Heart left ventricle (tissue), 16 donors: Measurements from ENCODE around the gene FHOD1. TPM values are rescaled to one million over a fixed set of nuclear protein-coding genes. Genes with fewer than 3 reads are reported as not detected.

Experiments
- ATAC-seq, 4 donors: fragments of 200-7000 bp; cut with Tn5 transposase; one replicate each; pipeline ENCODE4 v1.9.1; 2020 to 2022; ENCODE audit warnings: moderate library complexity in 4 of 4, mild to moderate bottlenecking in 3 of 4, moderate number of reproducible peaks in 1 of 4
- DNase-seq, 5 donors: peaks; one replicate each; pipeline ENCODE4 v3.0.0-alpha.2; 2020
- H3K27ac ChIP-seq, 12 donors: fragments of 200-600 bp; sonication (generic) in 4 of 12; one replicate each; pipeline versions ENCODE4 v1.5.0 to v1.8.0; 2016 to 2022; ENCODE audit warnings: mild to moderate bottlenecking in 2 of 12
- H3K27me3 ChIP-seq, 9 donors: fragments of 200-600 bp; sonication (generic) in 2 of 9; one replicate each; pipeline versions ENCODE4 v1.5.1 to v1.8.0; 2016 to 2022; ENCODE audit warnings: mild to moderate bottlenecking in 3 of 9
- H3K36me3 ChIP-seq, 9 donors: fragments of 200-600 bp; sonication (generic) in 2 of 9; one replicate each; pipeline versions ENCODE4 v1.5.0 to v1.8.0; 2018 to 2022; ENCODE audit warnings: mild to moderate bottlenecking in 2 of 9
- H3K4me1 ChIP-seq, 12 donors: fragments of 200-600 bp; sonication (generic) in 4 of 12; one replicate each; pipeline versions ENCODE4 v1.5.0 to v1.8.0; 2016 to 2022; ENCODE audit warnings: mild to moderate bottlenecking in 3 of 12
- H3K4me3 ChIP-seq, 12 donors: fragments of 200-600 bp; sonication (generic) in 4 of 12; one replicate each; pipeline versions ENCODE4 v1.5.0 to v1.8.0; 2017 to 2022; ENCODE audit warnings: mild to moderate bottlenecking in 9 of 12, moderate library complexity in 4 of 12
- H3K9me3 ChIP-seq, 12 donors: fragments of 200-600 bp; sonication (generic) in 4 of 12; one replicate each; pipeline versions ENCODE4 v1.5.0 to v1.8.0; 2016 to 2022; ENCODE audit warnings: mild to moderate bottlenecking in 1 of 12
- POLR2A ChIP-seq, 2 donors: fragments of 450-650 bp; IDR thresholded peaks; one replicate each; pipeline ENCODE4 v1.6.1; 2017; ENCODE audit warnings: antibody characterized with exemption in 2 of 2, mild to moderate bottlenecking in 2 of 2, moderate library complexity in 2 of 2
- WGBS, 4 donors: extraction: QIAGEN DNeasy Blood & Tissue Kit in 2 of 4; methylation state at CpG; one replicate each; pipeline versions ENCODE4 v1.1.5 to v1.1.7; 2013 to 2018; 5-methylcytosine and 5-hydroxymethylcytosine counted together
- intact Hi-C, 10 donors: fragments of 100-400 bp; cut with DNase I; formaldehyde crosslinking; loops; one replicate each; pipeline versions ENCODE4 v1.11.1 to v1.14.2; 2022
- polyA plus RNA-seq, 2 donors: library from polyadenylated mRNA; stranded (reverse); fragments of 200-250 nt; gene quantifications; one replicate each; pipeline ENCODE4 v1.2.3, GENCODE V29; 2013
- total RNA-seq, 9 donors: library from RNA; depleted of rRNA in 2 of 9; stranded (reverse); fragments of >200 nt in 2 of 9; fragmentation: NEBNext Ultra II Directional in 3 of 9; extraction: Animal tissue kit (Norgen Biotek cat#: 25700) in 3 of 9; gene quantifications; one replicate each; pipeline versions ENCODE4 v1.1.0 to v1.2.4, GENCODE V29; 2016 to 2023
- TF ChIP-seq, protein P1 (sequence below), 12 donors: fragments of 200-600 bp; sonication (generic) in 4 of 12; IDR thresholded peaks; one replicate each; pipeline versions ENCODE4 v1.5.0 to v1.8.0; 2018 to 2022; ENCODE audit warnings: antibody characterized with exemption in 12 of 12, mild to moderate bottlenecking in 5 of 12
- donor health status: ischemic (EF 13 %, LVEDD 7.1; RV severe dilation, severe dysfunction).
- donor health status: healthy with polysubstance abuse.
- donor health status: DM: no; HTN: yes; CAD: no.
- donor health status: DM: no; HTN: no; CAD: no.
- donor health status: ischemic (EF 25% LVEDD 6.9; RV normal size, moderate dysfunction).
- donor health status: ischemic (EF 25% LVEDD 5.7; RV mildly dilated, moderate dysfunction).
- donor health status: healthy.
- donor health status: DM: yes; HTN: yes; CAD: no.
- donor health status: ischemic (EF 35%, LVEDD 5.7; RV mildly dilated, moderate dysfunction).
- donor health status: nonischemic (EF 11% LVEDD 7.7; RV severe dilation, severe dysfunction).
- donor health status: DM: yes; HTN: yes; CAD: no.
- donor health status: PGD.
- donor health status: ischemic (EF 29% LVEDD 5.4; RV normal size, mild dysfunction).
- donor health status: nonischemic (EF 23%, LVEDD 6.1; RV moderate dilation, normal function).

The FHOD1 gene
- total and polyA plus RNA-seq, 11 donors, result 9.6 to 30.3 (median 18.0) TPM

DNA sequence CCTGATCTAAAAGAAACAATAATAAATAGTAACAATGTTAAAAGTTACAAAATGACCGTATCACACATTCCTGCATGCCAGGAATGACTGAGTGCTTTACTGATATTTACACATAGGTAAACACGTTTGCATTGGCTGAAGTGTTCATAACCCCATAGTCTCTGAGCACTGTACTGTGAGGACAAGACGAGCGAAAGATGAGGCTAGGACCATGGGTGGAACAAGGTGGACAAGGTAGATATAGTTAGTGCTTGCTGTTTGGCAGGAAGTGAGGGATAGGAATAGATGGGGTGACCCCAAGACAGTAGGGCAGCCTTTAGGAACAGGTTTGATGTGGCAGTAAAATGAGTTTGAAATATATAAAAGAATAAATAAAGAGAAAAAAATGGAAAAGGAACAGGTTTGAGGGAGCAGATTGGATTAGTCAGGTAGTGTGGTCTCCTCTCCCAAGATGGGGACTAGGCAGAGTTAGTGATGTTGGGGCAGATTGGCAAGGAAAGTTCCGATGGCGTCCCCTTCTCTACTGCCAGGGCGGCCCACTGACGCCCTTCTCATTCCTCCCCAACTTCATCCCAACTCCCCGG lies 55.8 kb downstream of the FHOD1 start:
- DNase-seq, result no peak
- Histone ChIP-seq H3K4me3 (peak overlapping the region; percentile 74 to 100 (median 94)), H3K27me3 (no peaks in the 10 kb centered on the region), H3K36me3 (peaks cover 0 to 35% (median 27%) of the 10 kb centered on the region in 9 donors), H3K4me1 (peaks cover 2 to 40% (median 29%) of the 10 kb centered on the region in 12 donors), H3K27ac (peak overlapping the region in 6 of 12 donors; percentile 80 to 93 (median 85)), H3K9me3 (no peaks in the 10 kb centered on the region)
- ATAC-seq, result no peak
- WGBS, 4 donors, result 25 to 28% (median 27%) methylated on average over 9 of the region's 9 CpGs
- intact Hi-C loops, result loop anchor here in 5 of 10 donors (5.0 kb wide), 2 partner anchors 36 to 56 kb away; partner anchors contain the start of genes TMEM208 (in 4 of the 5), FHOD1 (in 1 of the 5) and SLC9A5 (in 1 of the 5)
- TF ChIP-seq, protein P1, sequence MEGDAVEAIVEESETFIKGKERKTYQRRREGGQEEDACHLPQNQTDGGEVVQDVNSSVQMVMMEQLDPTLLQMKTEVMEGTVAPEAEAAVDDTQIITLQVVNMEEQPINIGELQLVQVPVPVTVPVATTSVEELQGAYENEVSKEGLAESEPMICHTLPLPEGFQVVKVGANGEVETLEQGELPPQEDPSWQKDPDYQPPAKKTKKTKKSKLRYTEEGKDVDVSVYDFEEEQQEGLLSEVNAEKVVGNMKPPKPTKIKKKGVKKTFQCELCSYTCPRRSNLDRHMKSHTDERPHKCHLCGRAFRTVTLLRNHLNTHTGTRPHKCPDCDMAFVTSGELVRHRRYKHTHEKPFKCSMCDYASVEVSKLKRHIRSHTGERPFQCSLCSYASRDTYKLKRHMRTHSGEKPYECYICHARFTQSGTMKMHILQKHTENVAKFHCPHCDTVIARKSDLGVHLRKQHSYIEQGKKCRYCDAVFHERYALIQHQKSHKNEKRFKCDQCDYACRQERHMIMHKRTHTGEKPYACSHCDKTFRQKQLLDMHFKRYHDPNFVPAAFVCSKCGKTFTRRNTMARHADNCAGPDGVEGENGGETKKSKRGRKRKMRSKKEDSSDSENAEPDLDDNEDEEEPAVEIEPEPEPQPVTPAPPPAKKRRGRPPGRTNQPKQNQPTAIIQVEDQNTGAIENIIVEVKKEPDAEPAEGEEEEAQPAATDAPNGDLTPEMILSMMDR (IDR thresholded peaks at IDR 0.05), result no peak
- no peak for TF ChIP-seq POLR2A (IDR thresholded peaks at IDR 0.05)

DNA sequence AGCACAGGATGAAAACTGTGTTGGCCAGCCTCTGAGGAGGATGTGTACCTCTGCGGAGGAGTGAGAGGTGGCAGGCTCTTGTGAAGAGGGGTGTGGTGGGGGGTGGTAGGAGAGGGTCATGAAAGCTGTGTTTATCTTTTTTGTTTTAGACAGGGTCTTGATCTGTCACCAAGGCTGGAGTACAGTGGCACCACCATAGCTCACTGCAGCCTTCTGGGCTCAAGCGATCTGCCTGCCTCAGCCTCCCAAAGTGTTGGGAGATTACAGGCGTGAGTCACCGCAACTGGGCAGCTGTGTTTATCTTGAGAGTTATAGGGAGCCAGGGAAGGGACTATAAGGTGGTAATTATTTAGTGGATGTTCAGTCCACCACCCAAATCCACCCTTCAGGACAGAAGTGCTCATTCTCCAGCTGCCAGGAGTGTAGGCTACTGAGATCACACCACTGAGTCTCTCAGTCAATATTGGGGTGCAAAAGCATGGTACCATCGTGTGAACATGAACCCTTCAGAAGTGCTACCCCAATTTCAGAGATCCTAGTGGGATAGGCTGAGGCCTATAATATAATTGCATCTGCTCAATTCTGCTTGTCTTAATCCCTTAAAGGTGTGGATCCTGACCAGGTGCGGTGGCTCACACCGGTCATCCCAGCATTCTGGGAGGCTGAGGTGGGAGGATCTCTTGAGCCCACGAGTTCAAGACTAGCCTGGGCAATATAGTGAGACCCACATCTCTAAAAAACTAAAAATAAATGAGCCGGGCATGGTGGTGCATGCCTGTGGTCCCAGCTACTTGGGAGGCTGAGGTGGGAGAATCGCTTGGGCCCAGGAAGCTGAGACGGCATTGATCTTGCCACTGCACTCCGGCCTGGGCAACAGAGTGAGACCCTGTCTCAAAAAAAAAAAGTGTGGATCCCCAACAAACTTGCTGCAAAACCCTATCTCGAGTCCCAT lies 56.6 kb downstream of the FHOD1 start:
- peak overlapping the region in 10 of 12 donors; percentile 4 to 80 (median 49) for H3K27ac ChIP-seq
- TF ChIP-seq, protein P1 (IDR thresholded peaks at IDR 0.05), result no peak
- no peak for TF ChIP-seq POLR2A (IDR thresholded peaks at IDR 0.05)
- intact Hi-C loops, result loop anchor here in 5 of 10 donors (5.0 kb wide), 2 partner anchors 37 to 57 kb away; partner anchors contain the start of genes TMEM208 (in 4 of the 5), FHOD1 (in 1 of the 5) and SLC9A5 (in 1 of the 5)
- no peaks in the 10 kb centered on the region for H3K27me3 ChIP-seq
- H3K9me3 ChIP-seq, result no peaks in the 10 kb centered on the region
- WGBS, 4 donors, result 67 to 76% (median 70%) methylated on average over 13 of the region's 13 CpGs
- H3K4me1 ChIP-seq, result peaks cover 2 to 41% (median 32%) of the 10 kb centered on the region in 12 donors
- peaks cover 0 to 28% (median 20%) of the 10 kb centered on the region in 9 donors for H3K36me3 ChIP-seq
- DNase-seq (no peak), ATAC-seq (no peak)
- peak overlapping the region in 8 of 12 donors; percentile 28 to 44 (median 38) for H3K4me3 ChIP-seq

DNA sequence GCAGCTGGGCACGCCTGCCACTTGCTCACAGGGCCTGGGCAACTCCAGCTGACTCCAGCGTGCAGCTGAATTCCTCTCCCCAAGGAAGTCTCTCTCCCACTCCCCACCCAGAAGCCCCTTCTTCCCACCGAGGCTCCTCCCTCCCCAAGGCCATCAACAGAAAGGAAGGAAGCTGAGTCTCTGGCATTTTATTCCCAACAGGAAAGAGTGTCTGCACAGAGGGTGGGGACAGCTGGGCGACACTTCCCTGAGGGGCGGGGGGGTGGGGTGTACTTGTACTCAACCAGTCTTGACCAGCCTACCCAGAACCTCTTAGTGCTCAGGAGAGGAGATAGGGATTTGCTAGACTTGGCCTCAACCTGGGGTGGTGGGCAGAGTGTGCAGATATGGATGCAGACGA lies 57.2 kb downstream of the FHOD1 start, which contains the start of gene EXOC3L1:
TSS of gene EXOC3L1 (minus strand) at position 96 of the 400 bp plus-strand sequence. CDS start 460 bp downstream, outside the sequence.
- intact Hi-C loops, result loop anchor here in 5 of 10 donors (5.0 kb wide), 2 partner anchors 37 to 57 kb away; partner anchors contain the start of genes TMEM208 (in 4 of the 5), FHOD1 (in 1 of the 5) and SLC9A5 (in 1 of the 5)
- ATAC-seq (peak in 1 of 4 donors; percentile 4), DNase-seq (no peak)
- Histone ChIP-seq H3K27me3 (no peaks in the 10 kb centered on the region), H3K4me3 (peak within 1 kb of the TSS in 10 of 12 donors; percentile 2 to 44 (median 36)), H3K9me3 (no peaks in the 10 kb centered on the region), H3K27ac (peak within 1 kb of the TSS in 10 of 12 donors; percentile 4 to 72 (median 49)), H3K36me3 (peaks cover 0 to 21% (median 13%) of the 10 kb centered on the region in 9 donors), H3K4me1 (peaks cover 2 to 48% (median 37%) of the 10 kb centered on the region in 12 donors)
- TF ChIP-seq, protein P1 (IDR thresholded peaks at IDR 0.05), result no peak
- TF ChIP-seq POLR2A (IDR thresholded peaks at IDR 0.05), result no peak
- WGBS, 4 donors, result 28 to 37% (median 32%) methylated on average over 6 of the region's 6 CpGs
